ENCODE results near the gene CFAP57. TPM values are rescaled to one million over a fixed set of nuclear protein-coding genes. Genes with fewer than 3 reads are reported as not detected.

The CFAP57 gene
- total and polyA plus RNA-seq, 2 donors from 2014 or later: 0.34 to 2.3 TPM

- DNase-seq (no peak), FAIRE-seq (no peak)
- TF ChIP-seq, protein P1, sequence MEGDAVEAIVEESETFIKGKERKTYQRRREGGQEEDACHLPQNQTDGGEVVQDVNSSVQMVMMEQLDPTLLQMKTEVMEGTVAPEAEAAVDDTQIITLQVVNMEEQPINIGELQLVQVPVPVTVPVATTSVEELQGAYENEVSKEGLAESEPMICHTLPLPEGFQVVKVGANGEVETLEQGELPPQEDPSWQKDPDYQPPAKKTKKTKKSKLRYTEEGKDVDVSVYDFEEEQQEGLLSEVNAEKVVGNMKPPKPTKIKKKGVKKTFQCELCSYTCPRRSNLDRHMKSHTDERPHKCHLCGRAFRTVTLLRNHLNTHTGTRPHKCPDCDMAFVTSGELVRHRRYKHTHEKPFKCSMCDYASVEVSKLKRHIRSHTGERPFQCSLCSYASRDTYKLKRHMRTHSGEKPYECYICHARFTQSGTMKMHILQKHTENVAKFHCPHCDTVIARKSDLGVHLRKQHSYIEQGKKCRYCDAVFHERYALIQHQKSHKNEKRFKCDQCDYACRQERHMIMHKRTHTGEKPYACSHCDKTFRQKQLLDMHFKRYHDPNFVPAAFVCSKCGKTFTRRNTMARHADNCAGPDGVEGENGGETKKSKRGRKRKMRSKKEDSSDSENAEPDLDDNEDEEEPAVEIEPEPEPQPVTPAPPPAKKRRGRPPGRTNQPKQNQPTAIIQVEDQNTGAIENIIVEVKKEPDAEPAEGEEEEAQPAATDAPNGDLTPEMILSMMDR (IDR thresholded peaks at IDR 0.05; ENCODE audit: borderline replicate concordance, extremely low read depth, insufficient read depth): no peak
- intact Hi-C loops (cut with DNase I): no loop called here
- H3K36me3 ChIP-seq (ENCODE audit: control insufficient read depth in 2 of 3, insufficient read depth in 3 of 3, low read length in 3 of 3): no peaks in the 10 kb centered on the region
- H3K4me3 ChIP-seq (ENCODE audit: low read length in 3 of 3): no peak overlapping the region
- no peak overlapping the region for H3K27ac ChIP-seq (ENCODE audit: low read depth in 2 of 2, low read length in 2 of 2)
- no peaks in the 10 kb centered on the region for H3K27me3 ChIP-seq (ENCODE audit: control insufficient read depth, insufficient read depth, low read length)
- no peak overlapping the region for H3K9ac ChIP-seq (ENCODE audit: low read length in 3 of 3)
- no peaks in the 10 kb centered on the region for H3K9me3 ChIP-seq (ENCODE audit: control insufficient read depth in 2 of 3, insufficient read depth in 1 of 3, low read length in 3 of 3)
- H3K4me1 ChIP-seq (ENCODE audit: control insufficient read depth in 2 of 3, insufficient read depth in 2 of 3, low read depth in 1 of 3, low read length in 3 of 3): no peaks in the 10 kb centered on the region
These were observed 22.4 kb downstream of the CFAP57 start for GRCh38 chr1:43194509-43194908.

GRCh38 chr1:43197343-43198127, 25.4 kb downstream of the CFAP57 start:
- no peak overlapping the region for H3K27ac ChIP-seq (ENCODE audit: low read depth in 2 of 2, low read length in 2 of 2)
- TF ChIP-seq, protein P1 (IDR thresholded peaks at IDR 0.05; ENCODE audit: borderline replicate concordance, extremely low read depth, insufficient read depth): no peak
- no peaks in the 10 kb centered on the region for H3K36me3 ChIP-seq (ENCODE audit: control insufficient read depth in 2 of 3, insufficient read depth in 3 of 3, low read length in 3 of 3)
- intact Hi-C loops (cut with DNase I): no loop called here
- H3K4me1 ChIP-seq (ENCODE audit: control insufficient read depth in 2 of 3, insufficient read depth in 2 of 3, low read depth in 1 of 3, low read length in 3 of 3): no peaks in the 10 kb centered on the region
- no peaks in the 10 kb centered on the region for H3K27me3 ChIP-seq (ENCODE audit: control insufficient read depth, insufficient read depth, low read length)
- FAIRE-seq: no peak
- H3K4me3 ChIP-seq (ENCODE audit: low read length in 3 of 3): no peak overlapping the region
- no peak overlapping the region for H3K9ac ChIP-seq (ENCODE audit: low read length in 3 of 3)
- DNase-seq: no peak
- H3K9me3 ChIP-seq (ENCODE audit: control insufficient read depth in 2 of 3, insufficient read depth in 1 of 3, low read length in 3 of 3): no peaks in the 10 kb centered on the region

GRCh38 chr1:43199093-43199726, 27.1 kb downstream of the CFAP57 start:
- Histone ChIP-seq H3K9ac (ENCODE audit: low read length in 3 of 3) (no peak overlapping the region), H3K4me3 (ENCODE audit: low read length in 3 of 3) (no peak overlapping the region), H3K27ac (ENCODE audit: low read depth in 2 of 2, low read length in 2 of 2) (no peak overlapping the region), H3K4me1 (ENCODE audit: control insufficient read depth in 2 of 3, insufficient read depth in 2 of 3, low read depth in 1 of 3, low read length in 3 of 3) (no peaks in the 10 kb centered on the region), H3K36me3 (ENCODE audit: control insufficient read depth in 2 of 3, insufficient read depth in 3 of 3, low read length in 3 of 3) (no peaks in the 10 kb centered on the region), H3K9me3 (ENCODE audit: control insufficient read depth in 2 of 3, insufficient read depth in 1 of 3, low read length in 3 of 3) (no peaks in the 10 kb centered on the region), H3K27me3 (ENCODE audit: control insufficient read depth, insufficient read depth, low read length) (no peaks in the 10 kb centered on the region)
- DNase-seq (peak in 2 of 5 donors; percentile 6 to 24), FAIRE-seq (no peak)
- intact Hi-C loops (cut with DNase I): no loop called here
- TF ChIP-seq, protein P1 (IDR thresholded peaks at IDR 0.05; ENCODE audit: borderline replicate concordance, extremely low read depth, insufficient read depth): no peak
